ENCODE measurements around the gene TTC23L.

The TTC23L gene

GRCh38 chr5:34869256-34869655, 30.3 kb downstream of the TTC23L start:
- no peak for DNase-seq (ENCODE audit: low read depth in 4 of 4, low spot score in 1 of 4)

- DNase-seq (ENCODE audit: low read depth in 4 of 4, low spot score in 1 of 4): no peak
These were observed 31.4 kb downstream of the TTC23L start for GRCh38 chr5:34870382-34870781.

GRCh38 chr5:34876275-34876674, 37.3 kb downstream of the TTC23L start:
- no peak for DNase-seq (ENCODE audit: low read depth in 4 of 4, low spot score in 1 of 4)

DNA sequence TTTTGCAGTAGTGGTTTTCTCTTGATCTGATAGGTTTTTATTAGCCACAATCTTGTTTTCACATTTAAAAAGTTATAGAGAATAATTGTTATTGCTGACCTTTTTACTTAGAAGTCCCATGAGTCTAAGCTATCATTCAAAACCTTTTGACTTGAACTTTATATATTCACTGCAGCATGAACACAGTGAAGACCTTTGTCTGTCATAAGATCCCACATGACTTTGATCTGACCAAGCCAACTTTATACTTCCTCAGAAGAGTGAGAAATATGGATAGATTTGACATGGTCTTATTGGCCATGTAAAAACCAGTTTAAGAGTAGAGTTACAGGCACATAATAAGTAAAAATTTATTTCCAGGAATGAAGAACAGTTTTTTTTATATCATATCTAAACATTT, 42.3 kb downstream of the TTC23L start:
- DNase-seq (ENCODE audit: low read depth in 4 of 4, low spot score in 1 of 4): no peak

- DNase-seq (ENCODE audit: low read depth in 4 of 4, low spot score in 1 of 4): no peak
These were observed 47.6 kb downstream of the TTC23L start for GRCh38 chr5:34886392-34887119.

DNA sequence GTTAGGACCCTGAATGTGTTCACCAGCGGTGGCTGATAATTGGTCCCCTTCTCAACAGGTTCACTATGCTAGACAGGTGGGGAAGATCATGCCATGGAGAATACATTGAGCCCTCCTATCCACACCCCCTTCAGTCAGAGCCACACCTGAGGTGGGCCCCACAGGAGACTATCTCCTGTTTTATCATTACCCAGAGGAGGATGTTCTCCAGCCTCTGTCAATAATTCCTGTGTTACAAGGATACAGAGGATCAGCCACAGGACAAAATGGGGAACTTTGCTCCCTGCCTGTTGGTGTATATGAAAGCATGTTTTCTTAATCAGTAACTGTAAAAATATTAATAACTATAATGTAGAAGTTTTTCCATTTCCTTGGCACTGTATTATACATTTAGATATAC, 50.4 kb downstream of the TTC23L start:
- no peak for DNase-seq (ENCODE audit: low read depth in 4 of 4, low spot score in 1 of 4)

- no peak for DNase-seq (ENCODE audit: low read depth in 4 of 4, low spot score in 1 of 4)
These were observed 53.0 kb downstream of the TTC23L start for GRCh38 chr5:34891981-34892380.

DNA sequence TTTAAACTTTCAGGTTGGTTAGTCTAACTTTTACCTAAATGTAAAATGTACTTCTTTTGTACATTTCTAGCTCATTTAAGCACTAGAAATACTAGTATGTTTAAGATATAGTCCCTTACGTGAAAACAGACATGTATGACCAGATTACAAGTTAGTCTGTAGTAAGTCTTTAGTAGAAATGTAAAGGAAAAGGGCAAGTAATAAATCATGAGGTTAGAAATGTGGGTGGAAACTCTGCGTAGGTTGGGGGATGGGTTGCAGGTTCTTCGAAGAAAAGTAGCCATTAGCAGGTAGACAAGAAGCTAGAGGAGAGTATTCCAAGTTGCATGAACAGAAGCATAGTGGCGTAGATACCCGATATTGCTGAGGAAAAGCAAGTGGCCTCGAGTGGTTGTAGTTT, 53.5 kb downstream of the TTC23L start:
- no peak for DNase-seq (ENCODE audit: low read depth in 4 of 4, low spot score in 1 of 4)

DNA sequence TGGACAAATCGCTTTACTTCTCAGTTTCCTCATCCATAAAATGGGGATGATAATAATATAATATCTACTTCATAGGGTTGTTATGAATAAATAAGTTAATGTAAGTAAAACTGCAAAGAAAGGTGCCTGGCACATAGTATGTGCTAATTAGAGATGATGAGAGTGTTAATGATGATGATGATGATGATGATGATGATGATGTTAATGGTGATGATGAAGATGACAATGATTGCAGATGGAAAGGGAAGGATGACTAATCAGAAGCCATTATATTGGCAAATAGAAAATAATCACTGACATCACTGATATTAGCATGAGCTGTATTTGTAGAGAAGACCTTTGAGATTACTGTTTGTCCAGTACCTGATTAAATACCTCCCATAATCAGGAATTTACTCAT, 55.8 kb downstream of the TTC23L start:
- no peak for DNase-seq (ENCODE audit: low read depth in 4 of 4, low spot score in 1 of 4)

- no peak for DNase-seq (ENCODE audit: low read depth in 4 of 4, low spot score in 1 of 4)
These were observed 56.9 kb downstream of the TTC23L start for GRCh38 chr5:34895641-34896419.

GRCh38 chr5:34897646-34898045, 58.7 kb downstream of the TTC23L start:
- DNase-seq (ENCODE audit: low read depth in 4 of 4, low spot score in 1 of 4): no peak

- peak in 3 of 4 experiments; percentile 32 to 34 (median 34) for DNase-seq (ENCODE audit: low read depth in 4 of 4, low spot score in 1 of 4)
These were observed 59.4 kb downstream of the TTC23L start for GRCh38 chr5:34898258-34898895.

DNA sequence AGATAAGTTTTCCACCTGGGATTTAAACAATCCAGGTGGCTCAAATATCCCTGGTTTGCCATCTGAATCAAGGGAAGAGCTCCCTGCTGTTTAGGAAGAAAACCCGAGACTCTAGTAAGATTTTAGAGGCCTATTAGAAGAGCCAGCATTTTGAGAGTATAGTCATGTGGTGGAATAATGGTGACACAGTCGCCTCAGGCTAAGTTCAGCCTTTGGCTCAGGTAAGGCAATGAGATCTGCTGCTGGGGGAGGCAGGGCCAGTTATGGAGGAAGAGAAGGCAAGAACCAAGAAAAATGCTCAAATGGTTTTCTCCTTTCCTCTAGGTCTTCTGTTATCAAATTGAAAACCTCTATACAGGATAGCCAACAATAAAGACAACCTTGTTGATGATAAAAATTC, 60.1 kb downstream of the TTC23L start:
- no peak for DNase-seq (ENCODE audit: low read depth in 4 of 4, low spot score in 1 of 4)

- no peak for DNase-seq (ENCODE audit: low read depth in 4 of 4, low spot score in 1 of 4)
These were observed 61.7 kb downstream of the TTC23L start for GRCh38 chr5:34900652-34901051.

DNA sequence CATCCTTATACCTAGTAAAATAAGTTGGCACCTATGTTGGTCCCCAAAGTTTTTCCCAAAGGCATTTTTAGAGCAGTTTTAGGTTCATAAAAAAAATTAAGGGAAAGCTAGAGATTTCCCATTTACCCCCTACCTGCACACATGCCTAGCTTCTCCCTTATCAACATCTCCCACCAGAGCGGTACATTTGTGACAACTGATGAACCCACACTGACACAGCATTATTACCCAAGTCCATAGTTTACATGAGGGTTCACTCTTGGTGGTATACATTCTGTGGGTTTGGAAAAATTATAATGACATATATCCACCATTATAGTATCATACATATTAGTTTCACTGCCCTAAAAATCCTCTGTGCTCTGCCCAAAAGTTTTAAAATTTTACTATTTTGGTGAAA, 64.3 kb downstream of the TTC23L start:
- no peak for DNase-seq (ENCODE audit: low read depth in 4 of 4, low spot score in 1 of 4)

DNA sequence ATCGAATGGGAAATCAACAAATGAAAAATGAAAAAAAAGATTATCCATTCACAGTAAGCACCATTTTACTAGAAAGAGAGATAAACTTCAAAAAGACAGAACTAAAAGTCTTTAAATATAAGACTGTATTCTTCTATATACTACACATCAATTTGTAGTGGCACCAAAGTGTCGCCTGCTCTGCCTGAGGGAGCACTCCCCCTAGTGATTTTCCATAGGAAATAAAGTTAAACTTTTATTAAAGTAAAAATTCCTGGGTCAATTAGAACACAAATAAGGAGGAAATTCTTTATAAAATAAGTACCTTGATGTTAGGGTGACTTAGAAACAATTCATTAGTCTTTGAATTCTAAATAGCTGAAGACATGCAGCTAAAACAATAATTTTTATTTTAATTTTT, 66.6 kb downstream of the TTC23L start:
- no peak for DNase-seq (ENCODE audit: low read depth in 4 of 4, low spot score in 1 of 4)

GRCh38 chr5:34913072-34913471, 74.1 kb downstream of the TTC23L start:
- DNase-seq (ENCODE audit: low read depth in 4 of 4, low spot score in 1 of 4): no peak

DNA sequence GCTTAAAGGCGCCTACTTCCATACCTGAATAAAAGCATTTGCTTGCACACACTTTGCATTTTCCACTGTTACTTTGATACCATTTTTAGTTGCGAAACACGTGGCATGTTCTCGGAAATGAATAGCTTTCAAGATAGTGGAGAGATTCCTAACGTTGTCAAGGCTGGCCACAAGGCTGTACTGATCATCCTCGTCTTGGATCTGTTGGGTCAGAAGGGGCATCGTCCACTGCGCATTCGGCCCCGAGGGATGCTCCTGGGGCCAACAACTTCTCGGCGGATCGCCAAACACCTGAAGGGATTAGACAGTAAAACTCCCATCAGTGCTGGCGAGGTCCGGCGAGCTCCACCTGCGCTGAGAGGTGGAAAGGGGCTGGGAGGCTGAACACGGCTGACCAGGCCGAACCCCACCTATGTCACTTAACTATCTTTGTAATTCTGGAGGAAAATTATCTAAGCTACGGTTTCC, 75.7 kb downstream of the TTC23L start:
- DNase-seq (ENCODE audit: low read depth in 4 of 4, low spot score in 1 of 4): peak in 1 of 4 experiments; percentile 10

- DNase-seq (ENCODE audit: low read depth in 4 of 4, low spot score in 1 of 4): peak; percentile 80 to 92 (median 86)
These were observed 76.3 kb downstream of the TTC23L start, which contains the start of the genes BRIX1 and RAD1 for GRCh38 chr5:34915139-34915855. BRIX1 (plus strand) TSS chr5:34915711; CDS start chr5:34915739, 28 bp downstream. RAD1 (minus strand) TSS chr5:34915504; CDS start chr5:34914892, 612 bp downstream.

- no peak for DNase-seq (ENCODE audit: low read depth in 4 of 4, low spot score in 1 of 4)
These were observed 76.9 kb downstream of the TTC23L start for GRCh38 chr5:34915856-34916192.

DNA sequence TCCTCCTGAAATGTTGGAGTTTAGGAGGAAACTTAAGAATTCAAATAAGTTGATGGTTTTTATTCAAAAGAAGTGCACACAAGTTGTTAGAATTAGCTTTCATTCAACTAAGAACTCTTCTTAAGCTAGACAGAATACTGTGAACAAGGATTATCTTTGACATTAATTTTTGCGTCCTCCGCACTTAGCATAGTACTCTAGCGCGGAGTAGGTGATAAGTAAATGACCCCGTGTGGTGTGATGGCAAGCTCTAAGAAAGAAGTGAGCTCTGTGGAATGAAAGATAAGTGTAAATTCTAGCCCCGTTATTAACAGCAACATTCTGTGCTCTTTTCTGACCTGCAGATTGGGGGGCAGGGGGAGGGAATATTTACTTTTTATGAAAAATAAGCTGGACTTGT, 77.6 kb downstream of the TTC23L start:
- DNase-seq (ENCODE audit: low read depth in 4 of 4, low spot score in 1 of 4): no peak
